GM21360 (cell line): ENCODE measurements around the gene CLHC1.
"Not testable (repeated sequence)": the region's sequence is repeated elsewhere in the genome, so short reads cannot be mapped to it uniquely, and the experiment has no call there.

Source experiments
- ATAC-seq: cut with Tn5 transposase; IDR thresholded peaks from one replicate; pipeline ENCODE4 v1.9.1; 2021; ENCODE audit warnings: mild to moderate bottlenecking, moderate library complexity; ENCODE audit not compliant: unreplicated experiment

Gene CLHC1

GRCh38 chr2:55154525-55155030, 77.5 kb downstream of the CLHC1 start:
- no peak for ATAC-seq

GRCh38 chr2:55153584-55154299, 78.4 kb downstream of the CLHC1 start:
- ATAC-seq, result no peak

- ATAC-seq, result no peak
These were observed 79.3 kb downstream of the CLHC1 start for GRCh38 chr2:55152475-55153412.

- no peak for ATAC-seq
These were observed 80.2 kb downstream of the CLHC1 start for GRCh38 chr2:55151733-55152433.

GRCh38 chr2:55150834-55151233, 81.3 kb downstream of the CLHC1 start:
- peak; percentile 85 for ATAC-seq

- no peak for ATAC-seq
These were observed 83.8 kb downstream of the CLHC1 start for GRCh38 chr2:55148269-55148668.

GRCh38 chr2:55147531-55147930, 84.6 kb downstream of the CLHC1 start:
- ATAC-seq, result no peak

GRCh38 chr2:55147041-55147440, 85.1 kb downstream of the CLHC1 start:
- ATAC-seq, result no peak

GRCh38 chr2:55146263-55146662, 85.8 kb downstream of the CLHC1 start:
- ATAC-seq, result no peak

- no peak for ATAC-seq
These were observed 86.9 kb downstream of the CLHC1 start for GRCh38 chr2:55144922-55145820.

GRCh38 chr2:55143706-55144105, 88.4 kb downstream of the CLHC1 start:
- not testable (repeated sequence) for ATAC-seq

- no peak for ATAC-seq
These were observed 89.6 kb downstream of the CLHC1 start for GRCh38 chr2:55142518-55142917.

GRCh38 chr2:55141572-55142413, 90.3 kb downstream of the CLHC1 start:
- ATAC-seq, result no peak

- ATAC-seq, result no peak
These were observed 91.5 kb downstream of the CLHC1 start for GRCh38 chr2:55140316-55141219.

- ATAC-seq, result no peak
These were observed 92.8 kb downstream of the CLHC1 start for GRCh38 chr2:55139305-55139704.

- no peak for ATAC-seq
These were observed 93.2 kb downstream of the CLHC1 start for GRCh38 chr2:55138882-55139229.

- no peak for ATAC-seq
These were observed 93.8 kb downstream of the CLHC1 start for GRCh38 chr2:55138014-55138881.
